KMS-11 (cell line): ENCODE results near the gene ATRN.

Experiments used
- H2AFZ ChIP-seq: fragments of 200-600 bp; sonication (generic); 2 replicates; pipeline ENCODE4 v1.6.1; 2016; ENCODE audit warnings: antibody characterized with exemption, mixed run types, low read depth
- H3K27ac ChIP-seq: fragments of 200-600 bp; sonication (generic); 2 replicates; pipeline ENCODE4 v1.6.1; 2016; ENCODE audit warnings: mild to moderate bottlenecking, mixed run types
- H3K27me3 ChIP-seq: fragments of 200-600 bp; sonication (generic); 2 replicates; pipeline ENCODE4 v1.6.1; 2017; ENCODE audit warnings: mild to moderate bottlenecking, low read depth, mixed run types, moderate library complexity; ENCODE audit not compliant: insufficient read depth
- H3K36me3 ChIP-seq: fragments of 200-600 bp; sonication (generic); 2 replicates; pipeline ENCODE4 v1.6.1; 2017; ENCODE audit warnings: mild to moderate bottlenecking, mixed run types; ENCODE audit not compliant: insufficient read depth
- H3K4me1 ChIP-seq: fragments of 200-600 bp; sonication (generic); 2 replicates; pipeline ENCODE4 v1.6.1; 2016; ENCODE audit warnings: mild to moderate bottlenecking, low read depth, mixed run types; ENCODE audit not compliant: poor library complexity, severe bottlenecking
- H3K4me2 ChIP-seq: fragments of 200-600 bp; sonication (generic); 2 replicates; pipeline ENCODE4 v1.7.0; 2016; ENCODE audit warnings: mild to moderate bottlenecking, mixed run types
- H3K4me3 ChIP-seq: fragments of 200-600 bp; sonication (generic); IDR thresholded peaks from 2 replicates; pipeline ENCODE4 v1.6.1; 2017; ENCODE audit warnings: low read depth, low read length, mixed read lengths; ENCODE audit not compliant: insufficient read depth
- H3K79me2 ChIP-seq: fragments of 200-600 bp; sonication (generic); 2 replicates; pipeline ENCODE4 v1.6.1; 2016; ENCODE audit warnings: low read depth, mixed run types; ENCODE audit not compliant: insufficient read depth
- H3K9ac ChIP-seq: fragments of 200-600 bp; sonication (generic); 2 replicates; pipeline ENCODE4 v1.6.1; 2016; ENCODE audit warnings: mild to moderate bottlenecking, mixed run types
- H4K20me1 ChIP-seq: fragments of 200-600 bp; sonication (generic); 2 replicates; pipeline ENCODE4 v1.6.1; 2016; ENCODE audit warnings: mild to moderate bottlenecking, mixed run types; ENCODE audit not compliant: insufficient read depth
- CTCF ChIP-seq: fragments of 200-600 bp; sonication (generic); conservative IDR thresholded peaks from 2 replicates; pipeline ENCODE4 v1.6.1; 2017; ENCODE audit warnings: low read depth, mild to moderate bottlenecking, antibody characterized with exemption, low read length, moderate library complexity, mixed read lengths

ATRN gene

DNA sequence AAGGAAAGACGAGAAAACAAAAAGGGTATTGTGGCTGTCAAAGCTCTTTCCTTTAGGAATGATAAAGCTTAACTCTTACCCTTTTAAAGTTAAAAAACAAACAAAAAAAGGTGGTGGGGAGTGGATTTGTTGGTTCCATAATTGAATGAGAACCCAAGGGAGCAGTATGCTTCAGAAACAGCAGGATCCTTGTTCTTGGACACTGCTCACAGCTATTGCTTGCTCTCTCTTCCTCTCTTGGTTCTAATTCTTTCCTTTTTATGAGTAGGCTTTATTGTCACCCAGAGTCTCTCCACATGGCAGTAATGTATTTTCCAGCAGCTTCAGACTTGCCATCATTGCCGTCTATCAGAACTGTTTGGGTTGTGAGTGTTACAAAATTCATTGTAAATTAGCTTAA is 18.7 kb upstream of the ATRN start:
- TF ChIP-seq CTCF, result no peak
- no peak overlapping the region for H2AFZ ChIP-seq
- H3K27ac ChIP-seq, result no peak overlapping the region
- H3K4me2 ChIP-seq, result no peak overlapping the region
- H3K79me2 ChIP-seq, result no peaks in the 10 kb centered on the region
- no peaks in the 10 kb centered on the region for H4K20me1 ChIP-seq
- H3K4me3 ChIP-seq, result no peak overlapping the region
- no peaks in the 10 kb centered on the region for H3K4me1 ChIP-seq
- H3K27me3 ChIP-seq, result no peaks in the 10 kb centered on the region
- H3K9ac ChIP-seq, result no peak overlapping the region
- H3K36me3 ChIP-seq, result no peaks in the 10 kb centered on the region

DNA sequence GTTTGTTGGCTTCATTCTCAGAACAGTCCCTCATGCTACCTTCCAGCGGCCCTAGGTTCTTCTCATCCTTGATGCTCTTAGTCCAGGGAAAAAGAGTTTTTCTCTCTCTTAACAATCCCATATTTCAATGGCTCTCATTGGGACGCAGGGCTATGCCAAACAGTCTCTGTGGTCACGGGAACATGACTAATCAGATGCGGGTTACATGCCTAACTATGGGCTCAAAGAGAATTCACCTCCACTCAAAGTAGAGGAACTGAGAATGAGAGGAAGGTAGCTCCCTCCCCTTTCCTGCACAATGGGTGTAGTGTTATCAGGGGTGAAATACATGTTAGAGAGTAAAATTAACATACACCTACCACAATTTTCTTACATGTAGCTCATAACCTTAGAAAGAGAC is 18.1 kb upstream of the ATRN start:
- no peak overlapping the region for H3K9ac ChIP-seq
- H3K4me2 ChIP-seq, result no peak overlapping the region
- H3K79me2 ChIP-seq, result no peaks in the 10 kb centered on the region

DNA sequence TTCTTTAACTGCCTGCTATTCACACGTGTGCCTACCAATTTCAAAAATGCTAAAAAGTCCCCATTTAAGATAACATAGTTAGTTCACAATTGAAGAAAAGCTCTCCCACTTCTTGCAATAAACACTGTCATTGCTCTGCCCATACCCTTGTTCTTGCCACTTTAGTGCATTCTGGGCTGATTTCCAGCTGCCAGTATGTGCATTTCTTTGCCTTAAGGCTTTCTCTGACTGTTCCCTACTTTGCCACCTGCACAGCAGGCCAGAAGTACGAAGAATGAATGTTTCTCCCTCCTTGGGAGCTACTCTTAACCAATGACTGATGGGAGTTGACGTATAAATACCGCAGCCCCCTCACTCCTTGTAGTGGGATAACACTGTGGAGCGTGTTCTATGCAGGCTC is 16.0 kb upstream of the ATRN start:
- no peaks in the 10 kb centered on the region for H4K20me1 ChIP-seq
- H3K27ac ChIP-seq, result no peak overlapping the region
- no peak overlapping the region for H3K4me2 ChIP-seq
- no peaks in the 10 kb centered on the region for H3K36me3 ChIP-seq
- no peaks in the 10 kb centered on the region for H3K27me3 ChIP-seq
- H3K79me2 ChIP-seq, result no peaks in the 10 kb centered on the region
- no peak overlapping the region for H2AFZ ChIP-seq
- H3K4me3 ChIP-seq, result no peak overlapping the region
- no peak overlapping the region for H3K9ac ChIP-seq
- no peaks in the 10 kb centered on the region for H3K4me1 ChIP-seq
- no peak for TF ChIP-seq CTCF

More for the DNA sequence above, 18.1 kb upstream of the ATRN start:
- Histone ChIP-seq H3K36me3 (no peaks in the 10 kb centered on the region), H4K20me1 (no peaks in the 10 kb centered on the region), H3K4me3 (no peak overlapping the region), H3K27me3 (no peaks in the 10 kb centered on the region), H3K27ac (no peak overlapping the region), H2AFZ (no peak overlapping the region), H3K4me1 (no peaks in the 10 kb centered on the region)
- TF ChIP-seq CTCF, result no peak

- no peak overlapping the region for H3K27ac ChIP-seq
- H3K36me3 ChIP-seq, result no peaks in the 10 kb centered on the region
- H3K9ac ChIP-seq, result no peak overlapping the region
- no peaks in the 10 kb centered on the region for H4K20me1 ChIP-seq
- no peaks in the 10 kb centered on the region for H3K27me3 ChIP-seq
- no peak for TF ChIP-seq CTCF
- no peaks in the 10 kb centered on the region for H3K79me2 ChIP-seq
- H3K4me1 ChIP-seq, result no peaks in the 10 kb centered on the region
- H3K4me3 ChIP-seq, result no peak overlapping the region
- no peak overlapping the region for H3K4me2 ChIP-seq
- H2AFZ ChIP-seq, result no peak overlapping the region
Measured at GRCh38 chr20:3456648-3457047, 14.2 kb upstream of the ATRN start.
